Cardiac fibroblast (primary cell): Measurements from ENCODE around the gene DRD2.
"Not testable (repeated sequence)": the region's sequence is repeated elsewhere in the genome, so short reads cannot be mapped to it uniquely, and the experiment has no call there.

Source experiments
- DNase-seq, 2 donors: peaks; one replicate each; pipeline versions ENCODE4 v3.0.0 to v3.0.0-alpha.2; 2010; ENCODE audit warnings: low read depth in 2 of 2
- H3K4me3 ChIP-seq, 2 donors: replicated peaks in 1 of 2; 1 replicate in 1 of 2; 2 replicates in 1 of 2; pipeline ENCODE4 v1.5.1; 2011; ENCODE audit warnings: low read depth in 2 of 2, low read length in 2 of 2, mild to moderate bottlenecking in 2 of 2, moderate library complexity in 1 of 2
- TF ChIP-seq, protein P1 (sequence below): IDR thresholded peaks from one replicate; pipeline ENCODE4 v1.5.1; 2011; ENCODE audit warnings: low read depth, mild to moderate bottlenecking, low read length, inconsistent platforms

Gene DRD2

DNA sequence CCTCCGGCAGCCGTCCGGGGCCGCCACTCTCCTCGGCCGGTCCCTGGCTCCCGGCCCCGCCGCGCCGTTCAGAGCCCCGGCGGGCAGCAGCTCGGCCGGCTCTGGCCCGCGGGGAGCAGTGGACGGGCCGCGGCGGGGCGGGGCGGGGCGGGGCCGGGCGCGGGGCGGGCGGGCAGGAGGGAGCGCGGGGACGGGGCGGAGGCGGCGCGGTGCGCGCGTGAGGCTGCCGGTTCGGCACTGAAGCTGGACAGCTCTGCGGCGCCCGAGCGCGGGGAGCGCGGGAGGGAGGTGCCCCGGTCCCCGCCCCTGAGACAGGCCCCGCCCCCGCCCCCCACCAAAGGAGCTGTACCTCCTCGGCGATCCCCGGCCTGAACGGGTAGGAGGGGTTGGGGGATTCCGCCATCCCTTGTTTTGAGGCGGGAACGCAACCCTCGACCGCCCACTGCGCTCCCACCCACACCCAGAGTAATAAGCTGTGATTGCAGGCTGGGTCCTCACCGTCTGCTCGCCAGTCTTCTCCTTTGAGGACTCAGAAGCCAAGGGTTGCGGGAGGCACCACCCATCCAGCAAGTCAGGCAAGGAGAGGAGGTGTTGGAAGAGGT, at the start of gene DRD2:
TSS of gene DRD2 (minus strand) at position 239 of the 602 bp plus-strand sequence. CDS start 50,747 bp downstream, outside the sequence.
- DNase-seq = peak in 1 of 2 donors; percentile 7
- H3K4me3 ChIP-seq = no peak within 1 kb of the TSS
- TF ChIP-seq, protein P1, sequence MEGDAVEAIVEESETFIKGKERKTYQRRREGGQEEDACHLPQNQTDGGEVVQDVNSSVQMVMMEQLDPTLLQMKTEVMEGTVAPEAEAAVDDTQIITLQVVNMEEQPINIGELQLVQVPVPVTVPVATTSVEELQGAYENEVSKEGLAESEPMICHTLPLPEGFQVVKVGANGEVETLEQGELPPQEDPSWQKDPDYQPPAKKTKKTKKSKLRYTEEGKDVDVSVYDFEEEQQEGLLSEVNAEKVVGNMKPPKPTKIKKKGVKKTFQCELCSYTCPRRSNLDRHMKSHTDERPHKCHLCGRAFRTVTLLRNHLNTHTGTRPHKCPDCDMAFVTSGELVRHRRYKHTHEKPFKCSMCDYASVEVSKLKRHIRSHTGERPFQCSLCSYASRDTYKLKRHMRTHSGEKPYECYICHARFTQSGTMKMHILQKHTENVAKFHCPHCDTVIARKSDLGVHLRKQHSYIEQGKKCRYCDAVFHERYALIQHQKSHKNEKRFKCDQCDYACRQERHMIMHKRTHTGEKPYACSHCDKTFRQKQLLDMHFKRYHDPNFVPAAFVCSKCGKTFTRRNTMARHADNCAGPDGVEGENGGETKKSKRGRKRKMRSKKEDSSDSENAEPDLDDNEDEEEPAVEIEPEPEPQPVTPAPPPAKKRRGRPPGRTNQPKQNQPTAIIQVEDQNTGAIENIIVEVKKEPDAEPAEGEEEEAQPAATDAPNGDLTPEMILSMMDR = no peak

GRCh38 chr11:113523906-113524305, 48.7 kb upstream of the DRD2 start:
- H3K4me3 ChIP-seq, DNase-seq: not testable (repeated sequence)

- TF ChIP-seq, protein P1 = no peak
- DNase-seq = no peak
- no peak overlapping the region for H3K4me3 ChIP-seq
These were observed 46.7 kb upstream of the DRD2 start for GRCh38 chr11:113521737-113522517.

- no peak overlapping the region for H3K4me3 ChIP-seq
- TF ChIP-seq, protein P1 = no peak
- no peak for DNase-seq
These were observed 44.9 kb upstream of the DRD2 start for GRCh38 chr11:113519989-113520613.

- TF ChIP-seq, protein P1 = no peak
- H3K4me3 ChIP-seq = no peak overlapping the region
- DNase-seq = no peak
These were observed 43.7 kb upstream of the DRD2 start for GRCh38 chr11:113518716-113519495.

- DNase-seq = no peak
- TF ChIP-seq, protein P1 = no peak
- H3K4me3 ChIP-seq = no peak overlapping the region
These were observed 42.2 kb upstream of the DRD2 start for GRCh38 chr11:113517361-113517760.
